HFF-Myc (cell line): Measurements from ENCODE around the gene CEP57L1.

Experiments used
- DNase-seq: peaks from one replicate; pipeline ENCODE4 v3.0.0-alpha.2; 2011; ENCODE audit warnings: low read depth; ENCODE audit errors: extremely low read depth
- H3K4me3 ChIP-seq: replicated peaks from 2 replicates; pipeline ENCODE4 v1.5.1; 2011; ENCODE audit warnings: low read depth, mild to moderate bottlenecking, control low read depth, low read length
- CTCF ChIP-seq: IDR thresholded peaks from 2 replicates; pipeline ENCODE4 v1.5.1; 2012; ENCODE audit warnings: mild to moderate bottlenecking, low read depth, low read length, control low read depth; ENCODE audit errors: missing control alignments

Gene CEP57L1

GRCh38 chr6:109052018-109052651 is 43.2 kb upstream of the CEP57L1 start:
- H3K4me3 ChIP-seq, result no peak overlapping the region
- TF ChIP-seq CTCF, result no peak
- DNase-seq, result no peak

DNA sequence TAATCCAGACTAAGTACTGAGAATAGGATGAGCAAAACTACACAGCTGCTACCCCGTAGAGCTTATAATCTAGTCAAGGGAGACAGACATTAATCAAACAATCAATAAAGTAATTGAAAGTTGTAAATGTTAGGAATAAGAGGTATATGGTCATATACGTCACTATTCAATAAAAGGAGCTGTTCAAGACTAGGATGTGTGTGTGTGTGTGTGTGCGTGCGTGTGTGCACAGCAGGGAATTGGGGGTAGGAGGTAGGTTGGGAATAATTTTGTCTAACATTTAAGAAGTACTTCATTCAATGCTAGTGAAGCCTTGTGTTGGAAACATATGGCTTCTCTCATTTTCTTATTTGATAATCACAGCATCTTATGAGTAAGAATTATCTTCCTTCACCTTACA is 42.5 kb upstream of the CEP57L1 start:
- no peak overlapping the region for H3K4me3 ChIP-seq
- TF ChIP-seq CTCF, result no peak
- DNase-seq, result no peak

GRCh38 chr6:109053336-109053735 is 42.0 kb upstream of the CEP57L1 start:
- DNase-seq, result no peak
- no peak overlapping the region for H3K4me3 ChIP-seq

DNA sequence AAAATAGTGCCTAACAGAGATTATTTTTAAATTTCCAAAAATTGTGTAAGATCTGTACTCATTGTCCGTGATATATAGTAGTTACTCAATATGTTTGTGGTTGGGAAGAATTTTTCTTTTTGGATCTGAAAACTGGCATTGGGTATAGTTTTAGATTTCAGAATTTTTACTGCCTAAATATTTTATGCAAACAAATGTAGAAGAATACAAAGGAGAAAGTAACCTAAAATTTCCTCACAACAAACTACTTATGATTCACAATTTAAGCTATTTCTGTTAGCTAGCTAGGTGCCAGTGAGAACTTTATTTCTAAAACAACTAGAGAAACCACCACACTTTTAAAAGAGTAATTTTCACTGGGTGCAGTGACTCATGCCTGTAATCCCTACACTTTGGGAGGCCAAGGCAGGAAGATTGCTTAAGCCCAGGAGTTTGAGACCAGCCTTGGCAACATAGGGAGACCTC is 39.5 kb upstream of the CEP57L1 start:
- no peak for TF ChIP-seq CTCF
- no peak for DNase-seq
- H3K4me3 ChIP-seq, result no peak overlapping the region

More at GRCh38 chr6:109053336-109053735, 42.0 kb upstream of the CEP57L1 start:
- TF ChIP-seq CTCF, result no peak

GRCh38 chr6:109056661-109057060 is 38.6 kb upstream of the CEP57L1 start:
- no peak for TF ChIP-seq CTCF
- no peak for DNase-seq
- no peak overlapping the region for H3K4me3 ChIP-seq

DNA sequence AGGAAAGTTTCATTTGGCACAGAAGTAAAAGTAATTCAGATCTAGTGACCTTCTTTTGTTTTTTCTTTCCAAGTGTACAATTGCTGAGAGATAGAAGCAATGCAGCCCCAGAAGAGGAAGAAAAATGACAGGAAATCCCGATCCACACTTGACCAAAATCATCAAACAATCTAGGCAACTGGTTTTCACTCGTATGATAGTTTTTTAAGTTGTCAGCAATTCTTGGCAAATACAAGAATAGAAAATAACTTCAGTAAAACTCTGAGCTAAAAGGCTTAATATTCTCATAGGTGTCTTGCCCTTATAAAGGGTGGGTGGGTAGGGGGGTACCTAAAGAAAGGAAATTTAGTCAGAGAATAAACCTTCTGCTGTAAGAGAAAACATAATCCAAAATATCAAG is 36.7 kb upstream of the CEP57L1 start:
- no peak for DNase-seq
- H3K4me3 ChIP-seq, result no peak overlapping the region
- no peak for TF ChIP-seq CTCF

- TF ChIP-seq CTCF, result no peak
- no peak overlapping the region for H3K4me3 ChIP-seq
- no peak for DNase-seq
Measured at GRCh38 chr6:109059153-109059552, 36.2 kb upstream of the CEP57L1 start.
